ENCODE data around the gene TDRD10.

- no peak for TF ChIP-seq CTCF (IDR thresholded peaks at IDR 0.05; ENCODE audit: borderline replicate concordance, extremely low read depth, low read length, poor library complexity, severe bottlenecking)
- no peak for TF ChIP-seq EZH2 (IDR thresholded peaks at IDR 0.05; ENCODE audit: borderline replicate concordance, low read depth, low read length, severe bottlenecking)
These were observed 70.6 kb downstream of the TDRD10 start for GRCh38 chr1:154572468-154573167.
